Epithelial cell of proximal tubule (primary cell): ENCODE data around the gene RAB11FIP3. TPM values are rescaled to one million over a fixed set of nuclear protein-coding genes. Genes with fewer than 3 reads are reported as not detected.
A peak's percentile ranks its signal among the peaks of the same experiment; 100 is the strongest.

ENCODE experiments used
- DNase-seq: peaks from one replicate; pipeline ENCODE4 v3.0.0-alpha.2; 2011; ENCODE audit warnings: low read depth
- H3K4me3 ChIP-seq: 2 replicates; pipeline ENCODE4 v1.5.1; 2011; ENCODE audit warnings: low read depth, mild to moderate bottlenecking, low read length
- CTCF ChIP-seq: conservative IDR thresholded peaks from 2 replicates; pipeline ENCODE4 v1.5.1; 2012; ENCODE audit warnings: low read depth, mild to moderate bottlenecking, low read length
- total RNA-seq: library from RNA; depleted of rRNA; stranded (reverse); fragments of >200 nt; gene quantifications from 2 replicates; pipeline ENCODE4 v1.2.3, GENCODE V29; 2015

RAB11FIP3 gene
- total RNA-seq, 1 donor from 2014 or later, result 29.1 TPM

- TF ChIP-seq CTCF, result no peak
- H3K4me3 ChIP-seq, result peak overlapping the region; percentile 90
- no peak for DNase-seq
Measured at GRCh38 chr16:426906-427249, 1.4 kb downstream of the RAB11FIP3 start.

GRCh38 chr16:427250-427649, 1.8 kb downstream of the RAB11FIP3 start:
- TF ChIP-seq CTCF, result no peak
- peak overlapping the region; percentile 90 for H3K4me3 ChIP-seq
- DNase-seq, result no peak

GRCh38 chr16:430904-431303, 5.5 kb downstream of the RAB11FIP3 start:
- no peak for DNase-seq
- TF ChIP-seq CTCF, result no peak
- no peak overlapping the region for H3K4me3 ChIP-seq

DNA sequence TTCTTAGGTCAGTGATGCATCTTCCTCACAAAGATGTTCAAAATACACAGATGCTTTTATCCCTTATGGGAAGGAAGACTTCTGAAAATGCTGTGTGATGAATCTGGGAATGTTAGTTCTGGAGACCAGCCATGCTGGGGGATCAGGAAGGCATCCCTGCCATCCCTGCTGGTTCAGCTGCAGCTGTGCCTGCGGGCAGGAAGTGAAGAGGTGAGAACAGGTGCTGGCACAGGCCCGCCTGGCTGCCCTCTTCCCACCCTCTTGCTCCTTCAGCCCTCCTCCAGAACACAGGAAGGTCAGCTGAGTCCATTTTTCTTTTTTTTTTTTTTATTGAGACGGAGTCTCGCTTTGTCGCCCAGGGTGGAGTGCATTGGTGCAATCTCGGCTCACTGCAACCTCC, 15.2 kb downstream of the RAB11FIP3 start:
- DNase-seq, result no peak
- no peak overlapping the region for H3K4me3 ChIP-seq
- no peak for TF ChIP-seq CTCF

GRCh38 chr16:441447-441846, 16.0 kb downstream of the RAB11FIP3 start:
- no peak for TF ChIP-seq CTCF
- H3K4me3 ChIP-seq, result no peak overlapping the region

GRCh38 chr16:442976-443375, 17.5 kb downstream of the RAB11FIP3 start:
- no peak for TF ChIP-seq CTCF
- H3K4me3 ChIP-seq, result no peak overlapping the region

More at GRCh38 chr16:441447-441846, 16.0 kb downstream of the RAB11FIP3 start:
- no peak for DNase-seq

DNA sequence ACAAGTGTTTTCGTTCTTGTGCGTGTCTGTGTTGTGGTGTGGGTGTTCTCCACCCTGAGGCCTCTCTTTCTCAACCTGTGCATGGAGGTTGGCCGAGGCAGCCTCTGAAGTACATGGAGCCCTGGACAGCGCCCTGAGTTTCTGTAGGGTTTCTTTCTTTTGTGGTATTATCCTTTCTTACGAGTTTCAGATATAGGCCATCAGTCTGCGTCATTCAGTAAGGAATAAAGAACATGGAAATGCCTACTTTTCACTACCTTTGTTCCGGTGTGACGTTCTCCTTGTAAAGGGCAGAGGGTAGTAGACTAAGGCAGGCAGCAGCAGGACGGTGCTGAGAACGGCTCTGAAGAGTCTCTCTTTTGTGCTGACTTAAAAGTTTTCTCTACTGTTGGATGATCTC, 18.6 kb downstream of the RAB11FIP3 start:
- H3K4me3 ChIP-seq, result no peak overlapping the region
- TF ChIP-seq CTCF, result no peak
- DNase-seq, result no peak

More at GRCh38 chr16:442976-443375, 17.5 kb downstream of the RAB11FIP3 start:
- DNase-seq, result no peak
